ENCODE measurements around the gene LIPC.
A peak's percentile ranks its signal among the peaks of the same experiment; 100 is the strongest.

The LIPC gene

DNA sequence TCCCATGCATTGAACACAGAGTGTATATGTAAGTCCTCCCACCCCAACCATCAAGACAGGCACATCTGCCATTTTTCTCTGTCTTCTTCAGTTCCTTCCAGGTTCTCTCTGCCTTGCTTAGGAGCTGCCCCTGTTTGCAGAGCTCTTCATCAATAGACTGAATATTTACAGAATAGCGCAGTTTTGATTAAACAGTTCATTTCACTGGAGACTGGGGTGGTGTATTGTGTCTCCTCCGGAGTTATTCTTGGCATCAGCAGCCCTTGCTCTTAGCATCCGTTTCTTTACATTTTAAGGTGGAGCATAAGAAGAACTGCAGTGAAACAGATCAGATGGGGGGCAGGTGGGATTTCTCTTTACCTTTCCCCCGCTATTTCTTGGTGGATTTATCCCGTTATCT is 87.7 kb downstream of the LIPC start:
- no peak overlapping the region for H3K4me3 ChIP-seq (ENCODE audit: low read depth, low read length)
- TF ChIP-seq, protein P1, sequence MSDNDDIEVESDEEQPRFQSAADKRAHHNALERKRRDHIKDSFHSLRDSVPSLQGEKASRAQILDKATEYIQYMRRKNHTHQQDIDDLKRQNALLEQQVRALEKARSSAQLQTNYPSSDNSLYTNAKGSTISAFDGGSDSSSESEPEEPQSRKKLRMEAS (IDR thresholded peaks at IDR 0.05; ENCODE audit: low read depth, low read length), result no peak
- TF ChIP-seq POLR2A (IDR thresholded peaks at IDR 0.05; ENCODE audit: extremely low read depth, insufficient read length), result no peak
- TF ChIP-seq, protein P2, sequence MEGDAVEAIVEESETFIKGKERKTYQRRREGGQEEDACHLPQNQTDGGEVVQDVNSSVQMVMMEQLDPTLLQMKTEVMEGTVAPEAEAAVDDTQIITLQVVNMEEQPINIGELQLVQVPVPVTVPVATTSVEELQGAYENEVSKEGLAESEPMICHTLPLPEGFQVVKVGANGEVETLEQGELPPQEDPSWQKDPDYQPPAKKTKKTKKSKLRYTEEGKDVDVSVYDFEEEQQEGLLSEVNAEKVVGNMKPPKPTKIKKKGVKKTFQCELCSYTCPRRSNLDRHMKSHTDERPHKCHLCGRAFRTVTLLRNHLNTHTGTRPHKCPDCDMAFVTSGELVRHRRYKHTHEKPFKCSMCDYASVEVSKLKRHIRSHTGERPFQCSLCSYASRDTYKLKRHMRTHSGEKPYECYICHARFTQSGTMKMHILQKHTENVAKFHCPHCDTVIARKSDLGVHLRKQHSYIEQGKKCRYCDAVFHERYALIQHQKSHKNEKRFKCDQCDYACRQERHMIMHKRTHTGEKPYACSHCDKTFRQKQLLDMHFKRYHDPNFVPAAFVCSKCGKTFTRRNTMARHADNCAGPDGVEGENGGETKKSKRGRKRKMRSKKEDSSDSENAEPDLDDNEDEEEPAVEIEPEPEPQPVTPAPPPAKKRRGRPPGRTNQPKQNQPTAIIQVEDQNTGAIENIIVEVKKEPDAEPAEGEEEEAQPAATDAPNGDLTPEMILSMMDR (IDR thresholded peaks at IDR 0.05; ENCODE audit: low read depth, low read length), result no peak
- no peak for TF ChIP-seq MYC (IDR thresholded peaks at IDR 0.05; ENCODE audit: low read depth, low read length)
- no peak for DNase-seq (ENCODE audit: low read depth)

DNA sequence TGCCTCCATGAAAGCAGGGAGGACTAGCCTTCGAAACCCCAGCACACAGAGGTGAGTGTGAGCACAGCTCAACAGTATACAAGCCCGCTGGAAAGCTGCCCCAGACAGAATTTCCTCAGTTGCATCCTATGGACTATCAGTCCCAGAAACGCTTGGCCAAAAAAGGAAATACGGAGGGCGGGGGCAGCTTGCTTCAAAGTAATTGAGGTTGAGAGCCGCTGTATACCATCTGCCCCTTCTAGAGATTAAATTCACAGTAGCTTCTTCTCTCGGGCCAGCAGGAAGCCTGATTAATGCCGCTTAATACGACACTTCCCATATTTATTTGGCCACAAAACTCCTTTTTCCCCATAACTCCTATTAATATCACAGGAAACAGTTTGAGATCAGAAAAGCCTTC is 88.7 kb downstream of the LIPC start:
- peak; percentile 37 for DNase-seq (ENCODE audit: low read depth)
- TF ChIP-seq POLR2A (IDR thresholded peaks at IDR 0.05; ENCODE audit: extremely low read depth, insufficient read length), result no peak
- TF ChIP-seq MYC (IDR thresholded peaks at IDR 0.05; ENCODE audit: low read depth, low read length), result no peak
- TF ChIP-seq, protein P1 (IDR thresholded peaks at IDR 0.05; ENCODE audit: low read depth, low read length), result no peak
- TF ChIP-seq, protein P2 (IDR thresholded peaks at IDR 0.05; ENCODE audit: low read depth, low read length), result no peak
- peak overlapping the region; percentile 48 for H3K4me3 ChIP-seq (ENCODE audit: low read depth, low read length)

DNA sequence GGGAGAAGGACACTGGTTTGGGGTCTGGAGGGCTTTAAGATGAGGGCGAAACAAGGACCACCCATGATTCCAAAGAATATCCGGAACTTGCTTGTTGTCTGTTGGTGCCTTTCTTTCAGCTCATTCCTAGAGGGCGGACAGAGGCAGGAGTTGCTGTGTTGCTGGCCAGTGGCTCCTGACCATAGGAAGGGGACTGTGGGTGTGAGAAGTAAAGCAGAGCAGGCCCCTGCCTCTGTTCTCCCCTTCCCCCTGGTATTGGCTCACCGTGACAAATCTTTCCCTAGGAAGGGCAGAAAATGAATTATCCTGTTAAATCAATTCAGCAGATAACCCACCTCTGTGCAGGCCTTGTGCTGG is 89.1 kb downstream of the LIPC start:
- no peak for TF ChIP-seq MYC (IDR thresholded peaks at IDR 0.05; ENCODE audit: low read depth, low read length)
- TF ChIP-seq, protein P1 (IDR thresholded peaks at IDR 0.05; ENCODE audit: low read depth, low read length), result no peak
- TF ChIP-seq POLR2A (IDR thresholded peaks at IDR 0.05; ENCODE audit: extremely low read depth, insufficient read length), result no peak
- TF ChIP-seq, protein P2 (IDR thresholded peaks at IDR 0.05; ENCODE audit: low read depth, low read length), result no peak
- DNase-seq (ENCODE audit: low read depth), result no peak
- H3K4me3 ChIP-seq (ENCODE audit: low read depth, low read length), result peak overlapping the region; percentile 48

DNA sequence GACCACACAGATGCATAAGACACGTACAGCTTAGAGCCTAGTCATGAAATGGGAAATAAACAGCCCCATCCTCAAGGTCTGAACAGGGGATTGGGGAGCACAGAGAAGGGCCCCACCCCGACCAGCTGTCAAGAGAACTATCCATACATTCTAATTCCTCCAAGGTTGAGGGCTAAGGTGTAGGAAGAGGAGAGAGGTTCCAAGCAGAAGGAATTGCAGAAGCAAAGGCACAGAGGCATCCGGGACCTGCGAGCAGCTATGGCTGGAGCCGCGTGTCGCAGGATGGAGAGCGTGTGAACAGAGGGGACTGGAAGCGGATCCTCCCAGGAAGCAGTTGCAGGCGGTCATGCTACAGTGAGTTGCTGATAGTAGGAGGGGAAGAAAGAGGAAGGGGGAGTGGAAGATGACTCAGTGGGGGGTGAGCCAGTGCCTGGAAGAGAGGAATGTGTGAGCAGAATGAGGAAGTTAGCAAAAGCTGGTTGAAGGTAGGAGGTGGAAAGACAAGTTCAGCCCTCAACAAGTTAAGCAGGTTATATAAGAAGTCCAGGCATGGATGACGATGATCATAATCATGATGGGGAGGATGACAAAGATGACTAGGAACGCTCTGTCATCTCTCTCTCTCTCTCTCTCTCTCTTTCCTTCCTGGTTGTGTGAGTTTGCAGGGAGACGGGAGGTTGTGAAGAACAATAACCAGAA is 89.7 kb downstream of the LIPC start:
- peak; percentile 98 for DNase-seq (ENCODE audit: low read depth)

DNA sequence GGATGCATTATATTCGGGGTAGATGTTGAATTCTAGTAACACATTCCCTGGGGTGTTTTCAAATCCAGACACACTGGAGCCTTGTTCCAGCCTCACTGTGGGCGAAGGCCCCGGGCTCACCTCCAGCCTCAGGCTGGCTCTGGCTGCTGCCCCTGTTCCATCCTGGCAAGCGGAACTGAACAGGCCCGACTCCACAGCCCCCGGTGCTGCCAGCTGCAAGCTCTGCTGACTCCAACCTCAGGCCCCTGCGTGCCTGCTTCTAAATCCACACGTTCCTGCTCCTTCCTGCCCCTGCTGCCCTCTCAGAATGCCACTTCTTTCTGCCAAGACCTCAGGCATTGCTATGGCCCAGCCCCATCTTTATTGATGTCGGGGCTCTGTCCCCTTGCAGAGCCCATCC is 90.6 kb downstream of the LIPC start:
- no peak overlapping the region for H3K4me3 ChIP-seq (ENCODE audit: low read depth, low read length)
- TF ChIP-seq, protein P2 (IDR thresholded peaks at IDR 0.05; ENCODE audit: low read depth, low read length), result no peak
- TF ChIP-seq, protein P1 (IDR thresholded peaks at IDR 0.05; ENCODE audit: low read depth, low read length), result no peak
- TF ChIP-seq MYC (IDR thresholded peaks at IDR 0.05; ENCODE audit: low read depth, low read length), result no peak
- TF ChIP-seq POLR2A (IDR thresholded peaks at IDR 0.05; ENCODE audit: extremely low read depth, insufficient read length), result no peak
- DNase-seq (ENCODE audit: low read depth), result no peak

More for the DNA sequence above, 89.7 kb downstream of the LIPC start:
- TF ChIP-seq MYC (IDR thresholded peaks at IDR 0.05; ENCODE audit: low read depth, low read length), result peak; percentile 91
- TF ChIP-seq, protein P1 (IDR thresholded peaks at IDR 0.05; ENCODE audit: low read depth, low read length), result peak; percentile 88
- no peak for TF ChIP-seq POLR2A (IDR thresholded peaks at IDR 0.05; ENCODE audit: extremely low read depth, insufficient read length)
- TF ChIP-seq, protein P2 (IDR thresholded peaks at IDR 0.05; ENCODE audit: low read depth, low read length), result no peak
- H3K4me3 ChIP-seq (ENCODE audit: low read depth, low read length), result peak overlapping the region; percentile 48
